ENCODE results near the gene LCP2. TPM values are rescaled to one million over a fixed set of nuclear protein-coding genes. Genes with fewer than 3 reads are reported as not detected.
"Not testable (repeated sequence)": the region's sequence is repeated elsewhere in the genome, so short reads cannot be mapped to it uniquely, and the experiment has no call there.

Gene LCP2
- total and polyA plus RNA-seq, 2 donors (not counting 3 experiments of a cell fraction or from before 2014, with no cell fraction given): not detected

DNA sequence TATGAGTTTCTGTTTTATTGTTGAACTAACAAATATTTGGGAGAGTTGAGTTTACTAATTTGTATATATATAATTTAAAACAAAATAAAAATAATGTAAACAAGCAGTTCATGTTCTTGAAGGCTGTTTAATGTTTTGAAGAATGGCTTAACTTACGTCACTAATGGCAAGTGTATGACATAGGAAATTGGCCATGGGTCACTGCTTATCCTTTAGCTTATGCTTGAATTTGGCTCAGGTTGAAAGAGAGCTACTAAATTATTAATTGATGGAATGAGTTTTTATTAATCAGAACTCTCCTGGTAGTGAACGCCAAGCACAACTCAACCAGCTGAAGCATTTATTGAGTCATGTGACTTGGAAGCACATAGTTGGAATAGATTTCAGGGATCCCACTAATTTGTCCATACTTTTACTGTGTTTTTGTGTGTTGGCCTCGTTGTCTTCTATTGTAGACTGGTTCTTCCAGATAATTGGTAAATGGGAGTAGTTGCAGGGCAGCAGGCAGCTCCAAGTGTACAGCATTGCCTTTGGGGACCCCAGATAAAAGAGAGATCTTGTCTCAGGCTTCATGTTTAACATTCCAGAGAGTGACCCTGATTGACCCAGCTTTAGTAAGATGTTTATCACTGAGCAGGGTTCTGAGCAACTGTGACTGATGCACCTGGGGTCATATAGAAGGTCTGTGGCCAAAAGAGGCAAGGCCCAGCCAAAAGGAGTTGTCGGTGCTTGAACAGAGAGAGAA lies 51.3 kb downstream of the LCP2 start:
- no peak for FAIRE-seq
- dilution Hi-C loops (cut with MboI; ENCODE audit: extremely low pct_ligation_motif_present, low sequenced_read_pairs): no loop called here
- TF ChIP-seq POLR2A (IDR thresholded peaks at IDR 0.05; ENCODE audit: low read depth, low read length): no peak
- TF ChIP-seq MYC (IDR thresholded peaks at IDR 0.05; ENCODE audit: low read depth, low read length): no peak
- TF ChIP-seq POLR2AphosphoS5 (IDR thresholded peaks at IDR 0.05; ENCODE audit: insufficient read depth, low read depth, low read length): no peak

DNA sequence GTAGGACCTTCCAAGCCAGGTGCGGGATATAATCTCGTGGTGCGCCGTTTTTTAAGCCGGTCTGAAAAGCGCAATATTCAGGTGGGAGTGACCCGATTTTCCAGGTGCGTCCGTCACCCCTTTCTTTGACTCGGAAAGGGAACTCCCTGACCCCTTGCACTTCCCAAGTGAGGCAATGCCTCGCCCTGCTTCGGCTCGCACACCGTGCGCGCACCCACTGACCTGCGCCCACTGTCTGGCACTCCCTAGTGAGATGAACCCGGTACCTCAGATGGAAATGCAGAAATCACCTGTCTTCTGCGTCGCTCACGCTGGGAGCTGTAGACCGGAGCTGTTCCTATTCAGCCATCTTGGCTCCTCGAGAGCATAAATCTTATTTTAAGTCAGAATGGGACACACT lies 52.1 kb downstream of the LCP2 start:
- H3K9me1 ChIP-seq (replicated peaks; ENCODE audit: control insufficient read depth, extremely low read depth, insufficient read depth, low read length); H2AFZ ChIP-seq (ENCODE audit: low read depth, low read length); DNase-seq (ENCODE audit: low read depth, low spot score); FAIRE-seq; H3K9ac ChIP-seq (replicated peaks; ENCODE audit: extremely low read depth, insufficient read depth, low read length); BruUV-seq (replicated peaks); CTCF ChIA-PET; H3K4me2 ChIP-seq (ENCODE audit: insufficient read depth, low read length); H3K79me2 ChIP-seq (ENCODE audit: control insufficient read depth, insufficient read depth, low read length); dilution Hi-C loops (cut with MboI; ENCODE audit: extremely low pct_ligation_motif_present, low sequenced_read_pairs); intact Hi-C loops (cut with micrococcal nuclease); H3K4me1 ChIP-seq (ENCODE audit: control insufficient read depth, extremely low read depth, insufficient read depth, low read length); H3K9me3 ChIP-seq (replicated peaks; ENCODE audit: control insufficient read depth, insufficient read depth, low read length); POLR2A ChIA-PET; H3K27ac ChIP-seq (ENCODE audit: insufficient read depth, low read depth, low read length); H3K4me3 ChIP-seq (replicated peaks in 1 of 3; ENCODE audit: insufficient read depth in 1 of 3, low read depth in 1 of 3, low read length in 3 of 3); H3K27me3 ChIP-seq (ENCODE audit: control insufficient read depth in 2 of 2, insufficient read depth in 2 of 2, low read length in 2 of 2); H4K20me1 ChIP-seq (replicated peaks; ENCODE audit: control insufficient read depth, extremely low read depth, insufficient read depth, low read length); H3K36me3 ChIP-seq (ENCODE audit: control insufficient read depth in 2 of 2, extremely low read depth in 1 of 2, insufficient read depth in 2 of 2, low read length in 2 of 2): not testable (repeated sequence)

More for the DNA sequence above, 51.3 kb downstream of the LCP2 start:
- CTCF ChIA-PET: interaction anchor here (0.8 to 2.1 kb wide), 3 partner anchors 14 to 23 kb away, joined by 3 to 4 read pairs (median 4); no protein-coding TSS in a partner anchor
- Histone ChIP-seq H3K9me3 (replicated peaks; ENCODE audit: control insufficient read depth, insufficient read depth, low read length) (no peaks in the 10 kb centered on the region), H2AFZ (ENCODE audit: low read depth, low read length) (no peak overlapping the region), H3K27ac (ENCODE audit: insufficient read depth, low read depth, low read length) (no peak overlapping the region), H3K36me3 (ENCODE audit: control insufficient read depth in 2 of 2, extremely low read depth in 1 of 2, insufficient read depth in 2 of 2, low read length in 2 of 2) (no peaks in the 10 kb centered on the region), H3K4me3 (replicated peaks in 1 of 3; ENCODE audit: insufficient read depth in 1 of 3, low read depth in 1 of 3, low read length in 3 of 3) (no peak overlapping the region), H3K79me2 (ENCODE audit: control insufficient read depth, insufficient read depth, low read length) (no peaks in the 10 kb centered on the region), H3K9ac (replicated peaks; ENCODE audit: extremely low read depth, insufficient read depth, low read length) (no peak overlapping the region), H3K27me3 (ENCODE audit: control insufficient read depth in 2 of 2, insufficient read depth in 2 of 2, low read length in 2 of 2) (peaks cover 3 to 14% of the 10 kb centered on the region in 2 experiments), H3K4me1 (ENCODE audit: control insufficient read depth, extremely low read depth, insufficient read depth, low read length) (no peaks in the 10 kb centered on the region), H3K9me1 (replicated peaks; ENCODE audit: control insufficient read depth, extremely low read depth, insufficient read depth, low read length) (no peaks in the 10 kb centered on the region), H4K20me1 (replicated peaks; ENCODE audit: control insufficient read depth, extremely low read depth, insufficient read depth, low read length) (no peaks in the 10 kb centered on the region), H3K4me2 (ENCODE audit: insufficient read depth, low read length) (no peak overlapping the region)
- BruUV-seq (replicated peaks): no TSS peak
- intact Hi-C loops (cut with micrococcal nuclease): no loop called here
- POLR2A ChIA-PET: no interaction called here
- no peak for DNase-seq (ENCODE audit: low read depth, low spot score)

All from endothelial cell of umbilical vein (primary cell).